HG02852 (cell line): Measurements from ENCODE around the gene S100A8.
"Not testable (repeated sequence)": the region's sequence is repeated elsewhere in the genome, so short reads cannot be mapped to it uniquely, and the experiment has no call there.

Experiments used
- ATAC-seq: cut with Tn5 transposase; IDR thresholded peaks from one replicate; pipeline ENCODE4 v1.9.1; 2021; ENCODE audit warnings: mild to moderate bottlenecking, moderate library complexity; ENCODE audit not compliant: unreplicated experiment

S100A8 gene

DNA sequence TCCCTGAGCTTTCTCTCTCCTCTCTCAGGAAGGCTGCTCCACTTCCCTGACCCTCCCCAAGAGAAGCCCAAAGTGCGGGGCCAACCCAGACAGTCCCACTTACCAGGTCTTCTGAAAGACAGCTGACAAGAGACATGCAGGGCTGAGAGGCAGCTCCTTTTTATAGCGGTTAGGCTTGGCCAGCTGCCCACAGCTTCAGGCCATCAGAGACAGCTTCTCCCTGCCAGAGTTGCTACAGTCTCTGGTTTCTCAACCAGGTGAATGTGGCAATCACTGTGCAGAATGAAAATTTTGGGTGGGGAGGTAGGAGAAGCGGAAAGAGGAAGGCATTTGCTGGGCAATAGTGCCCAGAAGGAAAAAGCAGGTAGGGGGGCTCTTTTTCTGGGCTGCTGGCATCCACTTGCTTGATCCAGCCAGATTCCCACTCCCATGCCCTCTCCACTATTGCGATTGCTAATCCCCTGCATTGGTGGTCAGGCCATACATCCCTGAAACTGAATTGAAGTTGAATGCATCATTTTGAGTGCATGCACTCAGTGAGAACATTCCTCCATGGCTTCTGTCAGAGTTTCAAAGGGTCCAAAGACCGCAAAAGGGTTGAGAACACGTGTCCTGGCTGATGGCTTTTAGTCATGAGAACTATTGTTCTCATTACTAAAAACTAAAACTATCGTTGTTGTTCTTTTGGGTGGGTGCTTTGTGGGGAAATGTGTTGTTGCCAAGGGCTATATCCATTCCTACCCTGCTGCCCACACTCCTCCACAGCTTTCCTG lies at the start of gene S100A8:
TSS of gene S100A8 (minus strand) at position 136 of the 773 bp plus-strand sequence. CDS start 538 bp downstream, outside the sequence.
- no peak for ATAC-seq

- ATAC-seq: no peak
Measured at GRCh38 chr1:153439273-153439672, 48.4 kb upstream of the S100A8 start.

DNA sequence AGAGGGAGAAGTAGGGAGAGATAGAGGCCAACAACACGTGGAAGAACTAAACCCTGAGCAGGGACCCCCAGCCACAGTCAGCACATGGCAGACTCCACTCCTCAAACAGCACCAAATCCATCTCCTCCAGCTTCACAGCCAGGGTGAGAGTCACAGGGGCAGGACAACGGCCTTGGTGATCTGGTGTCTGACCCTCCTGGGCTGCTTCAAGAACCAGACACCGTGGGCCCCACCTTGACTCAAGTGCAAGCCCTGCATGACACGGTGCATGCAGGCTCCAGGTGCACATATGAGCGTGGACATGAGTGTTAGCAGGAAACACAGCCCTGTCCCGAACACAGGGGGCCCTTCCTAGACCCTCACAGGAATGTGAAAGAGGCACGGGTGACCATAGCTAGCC lies 47.7 kb upstream of the S100A8 start:
- no peak for ATAC-seq

GRCh38 chr1:153437236-153437635 lies 46.4 kb upstream of the S100A8 start:
- ATAC-seq: no peak

DNA sequence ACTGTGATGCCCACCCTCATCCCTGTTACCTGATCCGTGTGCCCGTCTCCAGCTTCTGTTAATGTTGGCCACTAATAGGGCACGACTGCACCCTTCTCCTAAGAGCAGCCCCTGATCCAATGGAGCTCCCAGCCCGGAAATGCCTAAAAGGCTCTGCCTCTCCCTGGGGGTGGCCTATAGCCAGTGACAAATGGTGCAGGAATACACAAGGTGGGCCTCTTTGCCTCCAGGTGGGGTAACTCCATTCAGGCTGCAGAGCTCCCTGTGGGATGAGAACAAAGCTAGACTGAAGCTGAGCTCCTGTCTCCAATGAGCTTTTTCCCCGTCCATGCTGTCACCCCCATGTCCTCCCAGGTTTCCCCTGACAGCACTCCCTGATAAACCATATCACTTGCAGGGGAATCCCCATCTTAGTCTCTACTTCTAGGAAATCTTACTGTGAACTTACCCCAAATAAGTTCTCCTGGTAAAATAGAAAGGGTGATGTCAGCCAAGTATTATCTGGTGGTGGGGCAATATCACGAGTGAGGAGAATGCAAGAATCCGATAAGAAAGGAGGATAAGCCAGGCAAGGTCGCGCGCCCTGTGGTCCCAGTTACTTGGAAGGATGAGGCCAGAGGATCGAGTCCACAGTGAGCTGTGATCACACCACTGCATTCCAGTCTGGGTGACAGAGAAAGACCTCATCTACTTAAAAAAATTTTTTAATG lies 44.0 kb upstream of the S100A8 start:
- ATAC-seq: no peak

- no peak for ATAC-seq
Measured at GRCh38 chr1:153432874-153433681, 42.2 kb upstream of the S100A8 start.

DNA sequence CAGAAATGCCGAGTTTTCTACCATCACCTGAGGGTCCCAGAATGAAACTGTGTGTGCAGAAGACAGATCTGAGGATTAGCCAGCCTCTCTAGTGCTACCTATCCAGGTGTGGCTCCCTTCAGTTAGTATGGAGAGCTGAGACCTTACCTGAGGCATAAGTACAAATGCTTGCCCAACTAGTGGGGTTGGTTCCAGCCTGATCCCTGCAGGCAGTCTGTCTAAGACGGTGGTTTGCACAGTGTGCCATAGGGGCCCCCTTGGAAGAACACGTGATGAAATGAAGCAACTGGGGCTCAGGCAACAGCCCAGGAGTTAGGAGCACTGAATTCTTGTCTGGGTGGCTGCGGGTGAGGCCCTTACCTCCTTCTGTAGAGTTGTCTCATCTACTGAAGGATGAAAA lies 41.1 kb upstream of the S100A8 start:
- no peak for ATAC-seq

- no peak for ATAC-seq
Measured at GRCh38 chr1:153431427-153431826, 40.6 kb upstream of the S100A8 start.

GRCh38 chr1:153431002-153431401 lies 40.1 kb upstream of the S100A8 start:
- ATAC-seq: no peak

DNA sequence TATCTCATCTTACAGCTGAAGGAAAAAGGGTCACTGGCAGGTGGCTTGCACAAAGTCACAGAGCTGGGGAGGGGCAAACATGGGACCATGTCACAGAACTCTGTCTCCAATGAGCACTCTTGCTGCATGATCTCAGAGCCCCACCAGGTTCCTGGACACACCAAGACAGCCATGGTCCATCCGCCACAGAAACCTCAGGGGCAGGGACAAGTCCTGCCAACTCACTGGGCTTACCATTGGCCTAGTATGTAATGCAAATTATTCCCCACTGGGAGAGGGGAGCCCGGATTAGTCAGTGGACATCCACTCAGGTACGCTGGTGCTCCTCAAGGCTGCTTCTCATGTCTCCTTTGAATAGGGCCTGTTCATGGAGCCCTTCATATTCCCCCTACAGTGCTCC lies 39.7 kb upstream of the S100A8 start:
- ATAC-seq: no peak

DNA sequence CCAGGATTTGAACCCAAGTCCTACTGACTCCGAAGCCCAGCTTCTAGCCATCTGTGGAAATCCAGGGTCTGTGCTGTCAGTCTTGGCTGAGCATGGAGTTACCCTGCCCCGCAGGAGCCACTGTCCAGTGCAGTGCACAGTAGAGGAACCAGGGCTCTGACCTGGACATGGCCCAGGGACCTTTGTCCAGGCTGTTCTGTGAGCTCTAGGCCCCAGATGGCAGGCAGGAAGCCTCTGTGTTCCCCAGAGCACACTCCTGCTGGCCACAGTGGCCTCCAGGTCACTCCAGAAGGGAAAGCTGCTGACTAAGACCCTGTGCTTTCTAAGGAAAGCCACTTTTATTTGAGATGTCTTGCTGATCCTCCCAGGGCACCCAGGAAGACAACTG lies 39.3 kb upstream of the S100A8 start:
- ATAC-seq: no peak

DNA sequence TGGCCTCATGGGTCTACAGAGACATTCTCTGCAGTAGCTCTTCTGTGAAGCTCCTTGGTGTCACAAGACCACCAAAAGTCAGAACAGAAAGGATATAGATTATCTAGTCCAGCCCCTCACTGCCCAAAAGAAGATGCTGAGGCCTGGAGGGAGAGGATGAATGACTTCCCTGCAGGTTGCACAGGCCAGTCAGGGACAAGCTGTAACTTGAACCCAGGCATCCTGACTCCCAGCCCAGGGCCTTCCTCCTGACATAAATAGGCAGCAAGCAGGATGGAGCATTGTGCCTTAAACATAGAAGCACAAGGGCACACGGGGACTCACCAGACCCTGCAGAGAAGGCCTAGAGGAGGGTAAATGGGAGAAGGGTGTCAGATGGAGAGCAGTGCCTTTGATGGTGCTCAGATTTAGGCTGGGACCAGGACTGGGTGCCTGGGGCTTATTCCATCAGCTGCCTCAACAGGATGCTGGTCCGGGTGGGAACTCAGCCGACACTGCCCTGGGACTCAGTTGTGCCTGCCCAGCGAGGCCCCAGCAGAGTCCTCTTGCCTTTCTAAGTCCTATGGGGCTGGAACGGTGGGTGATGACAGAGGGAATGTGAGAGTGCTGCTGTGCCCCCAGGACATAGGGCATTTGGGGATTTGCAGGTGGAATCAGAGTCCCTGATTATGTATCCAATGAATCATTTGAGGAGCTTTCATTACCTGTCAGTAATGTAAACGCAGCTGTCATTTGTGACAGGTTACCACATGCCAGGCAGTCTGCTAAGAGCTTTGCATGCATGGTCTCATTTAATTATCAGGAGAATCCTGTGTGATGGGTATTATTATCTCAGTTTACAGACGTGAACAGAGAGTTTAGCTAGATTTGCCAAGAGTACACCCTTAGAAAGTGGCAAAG lies 38.6 kb upstream of the S100A8 start:
- ATAC-seq: no peak

DNA sequence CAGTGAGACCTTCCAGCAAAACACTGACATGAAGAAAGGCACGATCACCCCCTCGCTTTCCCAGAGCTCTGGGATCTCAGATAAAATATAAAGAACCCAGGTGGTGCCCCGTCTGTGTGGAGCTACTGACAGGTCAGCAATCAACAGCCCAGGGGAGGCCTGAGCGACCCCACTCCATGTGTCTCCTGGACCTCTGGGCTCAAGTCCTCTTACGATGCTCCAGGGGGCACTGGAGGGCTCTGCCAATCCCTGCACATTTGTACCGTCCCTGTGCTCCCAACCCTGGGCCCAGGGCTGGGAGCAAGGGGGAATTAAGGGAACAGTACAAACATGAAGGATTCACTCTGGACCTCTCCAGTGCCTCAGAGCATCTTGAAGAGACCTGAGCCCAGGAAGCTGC lies 37.9 kb upstream of the S100A8 start:
- no peak for ATAC-seq

- no peak for ATAC-seq
Measured at GRCh38 chr1:153428073-153428638, 37.3 kb upstream of the S100A8 start.

GRCh38 chr1:153426809-153427208 lies 35.9 kb upstream of the S100A8 start:
- ATAC-seq: no peak

DNA sequence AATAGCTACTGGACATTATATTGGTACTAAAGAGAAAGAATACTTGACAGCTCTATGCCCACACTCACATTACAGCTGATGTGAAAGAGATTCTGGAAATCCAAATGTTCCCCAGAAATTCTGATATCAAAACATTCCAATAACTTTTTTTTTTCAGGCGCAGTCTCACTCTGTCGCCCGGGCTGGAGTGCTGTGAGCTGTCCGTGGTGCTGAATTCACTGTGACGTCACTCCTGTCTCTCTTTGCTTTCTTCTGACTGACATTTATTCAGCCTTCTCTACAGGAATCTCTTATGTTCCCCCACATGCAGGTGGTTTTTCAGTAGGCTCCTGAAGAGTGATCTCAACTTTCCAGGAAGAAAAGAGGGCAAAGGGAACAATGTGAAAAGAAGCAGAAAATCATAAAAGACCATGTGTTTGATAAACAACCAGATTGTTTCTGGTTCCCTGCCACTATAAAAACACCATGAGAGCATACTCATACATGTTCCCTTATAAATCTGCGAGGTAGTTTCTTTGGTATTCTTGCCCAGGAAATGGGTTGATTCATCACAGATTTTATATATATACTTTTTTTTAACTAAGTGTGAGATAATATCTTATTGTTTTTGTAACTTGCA lies 31.7 kb upstream of the S100A8 start:
- ATAC-seq: no peak

- no peak for ATAC-seq
Measured at GRCh38 chr1:153420306-153420705, 29.4 kb upstream of the S100A8 start.

DNA sequence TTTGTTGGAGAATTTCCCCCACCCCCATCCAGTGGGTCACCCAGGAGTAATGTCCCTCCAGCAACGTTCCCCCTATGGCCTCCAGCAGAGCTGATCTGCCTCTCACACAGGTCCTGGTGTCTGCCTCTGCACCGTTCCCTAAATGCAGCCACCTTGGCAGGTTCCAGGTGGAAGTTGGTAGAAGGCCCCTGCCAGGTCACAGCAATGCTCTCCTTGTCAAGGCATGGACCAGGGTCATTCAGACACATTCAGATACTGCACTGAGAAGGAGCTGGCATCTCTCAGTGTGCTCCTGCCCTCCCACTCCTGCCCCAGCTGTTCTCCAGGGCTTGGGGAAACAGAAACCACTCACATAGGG lies 28.5 kb upstream of the S100A8 start:
- ATAC-seq: not testable (repeated sequence)

- not testable (repeated sequence) for ATAC-seq
Measured at GRCh38 chr1:153418758-153419435, 28.0 kb upstream of the S100A8 start.
